Spleen (tissue), 7 donors: ENCODE results near the gene ICAM3.

Source experiments
- CTCF ChIP-seq, 11 experiments: fragments of 200-600 bp in 7 of 11; fragments of 450-650 bp in 4 of 11; sonication (generic) in 4 of 11; IDR thresholded peaks in 8 of 11; conservative IDR thresholded peaks in 3 of 11; 1 replicate in 7 of 11; 2 replicates in 4 of 11; pipeline versions ENCODE4 v1.4.0 to v1.8.0; 2016 to 2021; ENCODE audit warnings: antibody characterized with exemption in 11 of 11, inconsistent platforms in 4 of 11, mild to moderate bottlenecking in 1 of 11
- POLR2A ChIP-seq, 3 donors: fragments of 450-650 bp; IDR thresholded peaks; one replicate each; pipeline ENCODE4 v1.5.1; 2017; ENCODE audit warnings: antibody characterized with exemption in 3 of 3, mild to moderate bottlenecking in 1 of 3
- POLR2AphosphoS5 ChIP-seq, 3 donors: sonication (generic); formaldehyde crosslinking; IDR thresholded peaks; one replicate each; pipeline ENCODE4 v1.5.1; 2017; ENCODE audit warnings: antibody characterized with exemption in 3 of 3
- donor health status: DM: no; HTN: no; CAD: no; lungs with moderate emphysema.
- donor health status: DM: no; HTN: no; CAD: no.
- donor health status: DM: no; HTN: no; CAD: no.

GRCh38 chr19:10353793-10354391, 14.5 kb upstream of the ICAM3 start:
- TF ChIP-seq CTCF (IDR thresholded peaks at IDR 0.05 in 8 of 11, conservative IDR thresholded peaks at IDR 0.05 in 3 of 11) (no peak), POLR2A (IDR thresholded peaks at IDR 0.05) (no peak), POLR2AphosphoS5 (IDR thresholded peaks at IDR 0.05) (peak in 1 of 3 donors; percentile 51)
